Astrocyte (in vitro differentiated cells and primary cell): ENCODE results near the gene ATXN1. TPM values are rescaled to one million over a fixed set of nuclear protein-coding genes. Genes with fewer than 3 reads are reported as not detected.

Experiments
- DNase-seq: peaks from one replicate; pipeline ENCODE4 v3.0.0-alpha.2; 2010; ENCODE audit warnings: low read depth
- FAIRE-seq: peaks from 2 replicates; lab custom pipeline; 2011; peaks lifted over from hg19 to GRCh38; lab: Jason Lieb, UNC
- H2AFZ ChIP-seq: 2 replicates; pipeline ENCODE4 v1.6.0; 2012; ENCODE audit warnings: low read depth, low read length, inconsistent platforms
- H3K27ac ChIP-seq: 2 replicates; pipeline ENCODE4 v1.5.1; 2011; ENCODE audit warnings: low read depth, low read length, inconsistent platforms
- H3K27me3 ChIP-seq: 2 replicates; pipeline ENCODE4 v1.6.0; 2011; ENCODE audit warnings: low read length, inconsistent platforms; ENCODE audit not compliant: insufficient read depth
- H3K36me3 ChIP-seq: 2 replicates; pipeline ENCODE4 v1.5.1; 2011; ENCODE audit warnings: low read length, inconsistent platforms; ENCODE audit not compliant: insufficient read depth
- H3K4me1 ChIP-seq: 2 replicates; pipeline ENCODE4 v1.5.1; 2011; ENCODE audit warnings: low read length, inconsistent platforms; ENCODE audit not compliant: insufficient read depth
- H3K4me2 ChIP-seq: 2 replicates; pipeline ENCODE4 v1.6.0; 2012; ENCODE audit warnings: low read length, inconsistent platforms
- H3K4me3 ChIP-seq: 2 replicates; pipeline ENCODE4 v1.5.1; 2011; ENCODE audit warnings: low read depth, mild to moderate bottlenecking, low read length, inconsistent platforms; ENCODE audit not compliant: insufficient read depth
- H3K79me2 ChIP-seq: 2 replicates; pipeline ENCODE4 v1.6.0; 2012; ENCODE audit warnings: mild to moderate bottlenecking, low read length, inconsistent platforms; ENCODE audit not compliant: insufficient read depth
- H3K9ac ChIP-seq: 2 replicates; pipeline ENCODE4 v1.6.0; 2012; ENCODE audit warnings: mild to moderate bottlenecking, low read length, inconsistent platforms
- H3K9me3 ChIP-seq: 2 replicates; pipeline ENCODE4 v1.5.1; 2012; ENCODE audit warnings: low read depth, mild to moderate bottlenecking, low read length, inconsistent platforms; ENCODE audit not compliant: insufficient read depth
- H4K20me1 ChIP-seq: 2 replicates; pipeline ENCODE4 v1.6.0; 2012; ENCODE audit warnings: low read length, inconsistent platforms; ENCODE audit not compliant: insufficient read depth
- H3K27ac Mint-ChIP-seq: one replicate; pipeline ENCODE4 v1.8.0; 2021; ENCODE audit warnings: mild to moderate bottlenecking, mixed read lengths; ENCODE audit not compliant: unreplicated experiment
- H3K27me3 Mint-ChIP-seq: one replicate; pipeline ENCODE4 v1.8.0; 2021; ENCODE audit warnings: low read depth, mixed read lengths; ENCODE audit not compliant: unreplicated experiment
- H3K36me3 Mint-ChIP-seq: one replicate; pipeline ENCODE4 v1.8.0; 2021; ENCODE audit warnings: low read depth, mixed read lengths; ENCODE audit not compliant: unreplicated experiment
- H3K4me1 Mint-ChIP-seq: one replicate; pipeline ENCODE4 v1.8.0; 2021; ENCODE audit warnings: low read depth, mixed read lengths; ENCODE audit not compliant: unreplicated experiment
- H3K4me3 Mint-ChIP-seq: one replicate; pipeline ENCODE4 v1.8.0; 2021; ENCODE audit warnings: mild to moderate bottlenecking, moderate library complexity, mixed read lengths; ENCODE audit not compliant: unreplicated experiment
- H3K9me3 Mint-ChIP-seq: one replicate; pipeline ENCODE4 v1.8.0; 2021; ENCODE audit warnings: mild to moderate bottlenecking, mixed read lengths; ENCODE audit not compliant: unreplicated experiment
- CTCF ChIP-seq: IDR thresholded peaks from 2 replicates; pipeline ENCODE4 v1.5.1; 2011; ENCODE audit warnings: low read depth, mild to moderate bottlenecking, inconsistent platforms, low read length, moderate library complexity; ENCODE audit not compliant: insufficient read depth
- EZH2 ChIP-seq: IDR thresholded peaks from 2 replicates; pipeline ENCODE4 v1.6.1; 2012; ENCODE audit warnings: mild to moderate bottlenecking, low read length, inconsistent platforms; ENCODE audit not compliant: insufficient read depth
- total RNA-seq: library from RNA; stranded (reverse); gene quantifications from 2 replicates; pipeline ENCODE4 v1.2.1, GENCODE V29; 2021

ATXN1 gene
- total RNA-seq, 1 donor from 2014 or later = 70.9 TPM

GRCh38 chr6:16809753-16810358, 48.6 kb upstream of the ATXN1 start:
- H3K9me3 ChIP-seq = peaks cover 11% of the 10 kb centered on the region
- DNase-seq = no peak
- no peaks in the 10 kb centered on the region for H3K4me1 ChIP-seq
- Mint-ChIP-seq H3K27ac (no peak overlapping the region), H3K27me3 (no peaks in the 10 kb centered on the region), H3K4me3 (no peak overlapping the region), H3K9me3 (peaks cover 20% of the 10 kb centered on the region), H3K36me3 (no peaks in the 10 kb centered on the region), H3K4me1 (no peaks in the 10 kb centered on the region)
- no peak overlapping the region for H3K4me2 ChIP-seq
- no peaks in the 10 kb centered on the region for H3K27me3 ChIP-seq
- H2AFZ ChIP-seq = no peak overlapping the region
- no peak overlapping the region for H3K9ac ChIP-seq
- no peak overlapping the region for H3K4me3 ChIP-seq
- H3K36me3 ChIP-seq = no peaks in the 10 kb centered on the region
- no peaks in the 10 kb centered on the region for H4K20me1 ChIP-seq
- H3K27ac ChIP-seq = no peak overlapping the region
- FAIRE-seq = no peak
- no peaks in the 10 kb centered on the region for H3K79me2 ChIP-seq
- TF ChIP-seq EZH2 = no peak
- no peak for TF ChIP-seq CTCF

GRCh38 chr6:16807956-16808355, 46.7 kb upstream of the ATXN1 start:
- H3K36me3 Mint-ChIP-seq = no peaks in the 10 kb centered on the region
- Histone ChIP-seq H3K9ac (no peak overlapping the region), H3K4me3 (no peak overlapping the region), H3K9me3 (peaks cover 5% of the 10 kb centered on the region), H3K36me3 (no peaks in the 10 kb centered on the region), H2AFZ (no peak overlapping the region), H3K4me2 (no peak overlapping the region), H3K27me3 (no peaks in the 10 kb centered on the region), H3K4me1 (peaks cover 13% of the 10 kb centered on the region), H3K27ac (no peak overlapping the region), H4K20me1 (no peaks in the 10 kb centered on the region), H3K79me2 (no peaks in the 10 kb centered on the region)
- no peak overlapping the region for H3K4me3 Mint-ChIP-seq
- TF ChIP-seq CTCF (no peak), EZH2 (no peak)
- peaks cover 18% of the 10 kb centered on the region for H3K9me3 Mint-ChIP-seq
- no peak for DNase-seq
- H3K27me3 Mint-ChIP-seq = no peaks in the 10 kb centered on the region
- H3K27ac Mint-ChIP-seq = no peak overlapping the region
- peaks cover 12% of the 10 kb centered on the region for H3K4me1 Mint-ChIP-seq
- FAIRE-seq = no peak

GRCh38 chr6:16806363-16806762, 45.1 kb upstream of the ATXN1 start:
- Histone ChIP-seq H3K27me3 (no peaks in the 10 kb centered on the region), H3K27ac (no peak overlapping the region), H3K36me3 (no peaks in the 10 kb centered on the region), H3K79me2 (no peaks in the 10 kb centered on the region), H3K9me3 (no peaks in the 10 kb centered on the region), H4K20me1 (no peaks in the 10 kb centered on the region), H3K9ac (no peak overlapping the region), H2AFZ (no peak overlapping the region), H3K4me1 (peaks cover 13% of the 10 kb centered on the region), H3K4me2 (no peak overlapping the region), H3K4me3 (no peak overlapping the region)
- peaks cover 12% of the 10 kb centered on the region for H3K4me1 Mint-ChIP-seq
- H3K9me3 Mint-ChIP-seq = peaks cover 6% of the 10 kb centered on the region
- FAIRE-seq (no peak), DNase-seq (no peak)
- no peak overlapping the region for H3K27ac Mint-ChIP-seq
- no peaks in the 10 kb centered on the region for H3K36me3 Mint-ChIP-seq
- H3K27me3 Mint-ChIP-seq = no peaks in the 10 kb centered on the region
- TF ChIP-seq EZH2 (no peak), CTCF (no peak)
- H3K4me3 Mint-ChIP-seq = no peak overlapping the region
